Karpas-422 (cell line): ENCODE measurements around the gene FGD4. TPM values are rescaled to one million over a fixed set of nuclear protein-coding genes. Genes with fewer than 3 reads are reported as not detected.

Experiments
- DNase-seq: peaks from one replicate; pipeline ENCODE4 v3.0.0-alpha.2; 2015
- H2AFZ ChIP-seq: fragments of 200-600 bp; sonication (generic); 2 replicates; pipeline ENCODE4 v1.6.1; 2014; ENCODE audit warnings: antibody characterized with exemption, low read length, mixed read lengths
- H3K27ac ChIP-seq: fragments of 200-600 bp; sonication (generic); 2 replicates; pipeline ENCODE4 v1.5.1; 2014; ENCODE audit warnings: mild to moderate bottlenecking, low read length, moderate library complexity
- H3K27me3 ChIP-seq: fragments of 200-600 bp; sonication (generic); 2 replicates; pipeline ENCODE4 v1.6.1; 2014; ENCODE audit warnings: low read length, mixed read lengths
- H3K36me3 ChIP-seq: fragments of 200-600 bp; sonication (generic); 2 replicates; pipeline ENCODE4 v1.6.1; 2014; ENCODE audit warnings: low read length, mixed read lengths; ENCODE audit not compliant: insufficient read depth
- H3K4me1 ChIP-seq: fragments of 200-600 bp; sonication (generic); 2 replicates; pipeline ENCODE4 v1.6.1; 2014; ENCODE audit warnings: mild to moderate bottlenecking, low read length, mixed read lengths
- H3K4me2 ChIP-seq: fragments of 200-600 bp; sonication (generic); 2 replicates; pipeline ENCODE4 v1.6.1; 2014; ENCODE audit warnings: low read length, low read depth, mild to moderate bottlenecking; ENCODE audit not compliant: poor library complexity, severe bottlenecking
- H3K4me3 ChIP-seq: fragments of 200-600 bp; sonication (generic); 2 replicates; pipeline ENCODE4 v1.5.1; 2014; ENCODE audit warnings: mild to moderate bottlenecking, antibody characterized with exemption, low read length, mixed read lengths
- H3K79me2 ChIP-seq: fragments of 200-600 bp; sonication (generic); 2 replicates; pipeline ENCODE4 v1.6.1; 2014; ENCODE audit warnings: mild to moderate bottlenecking, low read length, mixed read lengths
- H3K9ac ChIP-seq: fragments of 200-600 bp; sonication (generic); 2 replicates; pipeline ENCODE4 v1.6.0; 2014; ENCODE audit warnings: low read length
- H3K9me2 ChIP-seq: fragments of 200-600 bp; sonication (generic), shearing (Covaris generic); replicated peaks from 2 replicates; pipeline ENCODE4 v1.6.0; 2014; ENCODE audit warnings: mild to moderate bottlenecking, low read length, moderate library complexity; ENCODE audit not compliant: insufficient read depth
- H3K9me3 ChIP-seq: fragments of 300-700, 200-600 bp; sonication (generic); 2 replicates; pipeline ENCODE4 v1.6.1; 2014; ENCODE audit warnings: low read length, mixed read lengths
- H4K20me1 ChIP-seq: fragments of 200-600 bp; sonication (generic); 2 replicates; pipeline ENCODE4 v1.6.1; 2014; ENCODE audit warnings: mild to moderate bottlenecking, antibody characterized with exemption, low read length, low read depth; ENCODE audit not compliant: insufficient read depth
- total RNA-seq: library from RNA; depleted of rRNA; stranded (reverse); fragments of >200 nt; shearing (Covaris generic); gene quantifications from 2 replicates; pipeline ENCODE4 v1.2.3, GENCODE V29; 2014; ENCODE audit warnings: low replicate concordance

FGD4 gene
- total RNA-seq, 1 experiment from 2014 or later: 0.11 TPM

GRCh38 chr12:32644431-32644830 is 245.1 kb downstream of the FGD4 start:
- Histone ChIP-seq H3K4me1 (no peaks in the 10 kb centered on the region), H2AFZ (no peak overlapping the region), H3K79me2 (no peaks in the 10 kb centered on the region), H3K4me3 (no peak overlapping the region), H3K9me2 (no peaks in the 10 kb centered on the region), H4K20me1 (no peaks in the 10 kb centered on the region), H3K4me2 (no peak overlapping the region), H3K9me3 (no peaks in the 10 kb centered on the region), H3K36me3 (no peaks in the 10 kb centered on the region), H3K27ac (no peak overlapping the region), H3K9ac (no peak overlapping the region), H3K27me3 (no peaks in the 10 kb centered on the region)
- DNase-seq: no peak

DNA sequence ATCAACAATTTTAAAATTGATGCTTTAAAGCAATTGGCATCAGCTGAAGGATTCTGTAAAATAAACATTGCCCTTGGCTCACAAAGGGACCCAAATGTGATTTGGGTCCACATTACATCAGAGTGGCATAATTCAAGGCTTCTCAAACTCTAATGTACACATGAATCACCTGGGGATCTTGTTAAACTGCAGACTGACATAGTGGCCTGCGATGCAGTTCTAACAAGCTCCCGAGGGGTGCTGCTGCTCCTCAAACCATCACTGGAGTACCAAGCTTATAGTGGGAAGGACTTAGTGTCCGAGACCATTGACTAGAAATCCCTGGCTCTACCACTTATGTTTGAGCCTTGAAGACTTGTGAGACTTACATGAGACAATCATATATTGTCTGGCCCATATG is 247.9 kb downstream of the FGD4 start:
- Histone ChIP-seq H3K4me3 (no peak overlapping the region), H3K4me2 (no peak overlapping the region), H3K27me3 (no peaks in the 10 kb centered on the region), H3K9me3 (no peaks in the 10 kb centered on the region), H2AFZ (no peak overlapping the region), H3K9me2 (no peaks in the 10 kb centered on the region), H3K4me1 (no peaks in the 10 kb centered on the region), H3K9ac (no peak overlapping the region), H4K20me1 (no peaks in the 10 kb centered on the region), H3K79me2 (no peaks in the 10 kb centered on the region), H3K27ac (no peak overlapping the region), H3K36me3 (no peaks in the 10 kb centered on the region)
- no peak for DNase-seq

DNA sequence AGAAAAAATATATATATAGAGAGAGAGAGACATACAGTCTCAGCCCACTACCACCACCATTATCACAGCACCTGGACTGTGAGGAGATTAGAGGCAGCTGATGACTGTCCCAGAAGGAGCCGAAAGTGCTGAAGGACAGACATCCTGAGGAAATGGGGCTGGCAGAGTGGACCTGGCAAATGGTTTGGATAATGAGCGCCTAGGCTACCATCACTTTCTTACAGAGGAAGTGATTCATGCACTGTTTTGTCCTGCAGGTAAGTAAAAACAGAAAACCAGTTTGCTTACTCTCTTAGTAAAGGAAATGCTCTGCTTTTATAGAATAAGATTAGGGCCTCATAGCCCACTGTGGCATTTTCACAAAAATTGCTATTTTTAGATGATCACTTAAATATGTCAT is 251.2 kb downstream of the FGD4 start:
- no peak overlapping the region for H3K4me3 ChIP-seq
- no peaks in the 10 kb centered on the region for H3K9me3 ChIP-seq
- H3K4me2 ChIP-seq: no peak overlapping the region
- H4K20me1 ChIP-seq: no peaks in the 10 kb centered on the region
- H3K27me3 ChIP-seq: no peaks in the 10 kb centered on the region
- H3K79me2 ChIP-seq: no peaks in the 10 kb centered on the region
- no peaks in the 10 kb centered on the region for H3K36me3 ChIP-seq
- H3K9me2 ChIP-seq: no peaks in the 10 kb centered on the region
- no peaks in the 10 kb centered on the region for H3K4me1 ChIP-seq
- no peak overlapping the region for H2AFZ ChIP-seq
- no peak for DNase-seq
- H3K27ac ChIP-seq: no peak overlapping the region
- no peak overlapping the region for H3K9ac ChIP-seq

- no peaks in the 10 kb centered on the region for H3K9me3 ChIP-seq
- H3K9me2 ChIP-seq: no peaks in the 10 kb centered on the region
- no peak overlapping the region for H3K9ac ChIP-seq
- DNase-seq: no peak
- H2AFZ ChIP-seq: no peak overlapping the region
- no peaks in the 10 kb centered on the region for H3K4me1 ChIP-seq
- H4K20me1 ChIP-seq: no peaks in the 10 kb centered on the region
- H3K4me2 ChIP-seq: no peak overlapping the region
- H3K36me3 ChIP-seq: no peaks in the 10 kb centered on the region
- no peak overlapping the region for H3K27ac ChIP-seq
- H3K27me3 ChIP-seq: no peaks in the 10 kb centered on the region
- no peak overlapping the region for H3K4me3 ChIP-seq
- H3K79me2 ChIP-seq: no peaks in the 10 kb centered on the region
Observed at GRCh38 chr12:32651151-32651955, 252.0 kb downstream of the FGD4 start.

DNA sequence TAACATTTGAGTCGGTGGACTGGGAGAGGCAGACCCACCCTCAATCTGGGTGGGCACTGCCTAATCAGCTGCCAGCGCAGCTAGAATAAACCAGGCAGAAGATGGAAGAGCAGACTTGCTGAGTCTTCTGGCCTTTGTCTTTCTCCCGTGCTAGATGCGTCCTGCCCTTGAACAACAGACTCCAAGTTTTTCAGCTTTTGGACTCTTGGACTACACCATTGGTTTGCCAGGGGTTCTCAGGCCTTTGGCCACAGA is 252.5 kb downstream of the FGD4 start:
- H3K4me1 ChIP-seq: no peaks in the 10 kb centered on the region
- no peak overlapping the region for H3K27ac ChIP-seq
- H3K27me3 ChIP-seq: no peaks in the 10 kb centered on the region
- no peaks in the 10 kb centered on the region for H3K9me2 ChIP-seq
- no peaks in the 10 kb centered on the region for H4K20me1 ChIP-seq
- H3K79me2 ChIP-seq: no peaks in the 10 kb centered on the region
- no peak for DNase-seq
- no peak overlapping the region for H2AFZ ChIP-seq
- H3K36me3 ChIP-seq: no peaks in the 10 kb centered on the region
- no peak overlapping the region for H3K4me2 ChIP-seq
- no peak overlapping the region for H3K4me3 ChIP-seq
- H3K9ac ChIP-seq: no peak overlapping the region
- no peaks in the 10 kb centered on the region for H3K9me3 ChIP-seq

- H3K9ac ChIP-seq: no peak overlapping the region
- H3K79me2 ChIP-seq: no peaks in the 10 kb centered on the region
- no peaks in the 10 kb centered on the region for H4K20me1 ChIP-seq
- H3K9me2 ChIP-seq: no peaks in the 10 kb centered on the region
- no peak overlapping the region for H3K4me2 ChIP-seq
- no peaks in the 10 kb centered on the region for H3K27me3 ChIP-seq
- H3K4me3 ChIP-seq: no peak overlapping the region
- DNase-seq: no peak
- no peaks in the 10 kb centered on the region for H3K4me1 ChIP-seq
- no peak overlapping the region for H2AFZ ChIP-seq
- H3K36me3 ChIP-seq: no peaks in the 10 kb centered on the region
- no peaks in the 10 kb centered on the region for H3K9me3 ChIP-seq
- H3K27ac ChIP-seq: no peak overlapping the region
Observed at GRCh38 chr12:32659908-32660440, 260.6 kb downstream of the FGD4 start.

DNA sequence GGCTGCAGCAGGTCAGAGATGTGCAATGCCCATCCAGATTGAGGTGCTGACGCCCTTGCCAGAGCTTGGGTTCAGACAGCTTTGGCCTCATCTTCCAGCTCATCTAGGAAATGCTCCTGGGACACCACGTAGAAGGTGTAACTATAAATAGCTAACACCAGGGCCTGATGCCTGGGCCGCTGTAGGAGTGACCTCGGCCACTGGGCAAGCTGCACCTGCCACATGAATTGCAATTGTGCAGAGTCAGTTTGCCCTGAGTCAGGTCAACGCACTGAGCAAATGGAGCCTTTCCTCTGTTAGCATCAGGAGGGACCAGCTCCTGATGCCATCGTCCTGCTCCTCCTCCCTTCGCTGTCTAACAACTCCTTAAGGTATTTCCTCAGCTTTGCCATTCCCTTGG is 262.3 kb downstream of the FGD4 start:
- Histone ChIP-seq H3K79me2 (no peaks in the 10 kb centered on the region), H3K27me3 (no peaks in the 10 kb centered on the region), H3K27ac (no peak overlapping the region), H3K9ac (no peak overlapping the region), H4K20me1 (no peaks in the 10 kb centered on the region), H3K4me1 (no peaks in the 10 kb centered on the region), H3K36me3 (no peaks in the 10 kb centered on the region), H3K4me2 (no peak overlapping the region), H3K9me2 (no peaks in the 10 kb centered on the region), H2AFZ (no peak overlapping the region), H3K9me3 (no peaks in the 10 kb centered on the region), H3K4me3 (no peak overlapping the region)
- no peak for DNase-seq

DNA sequence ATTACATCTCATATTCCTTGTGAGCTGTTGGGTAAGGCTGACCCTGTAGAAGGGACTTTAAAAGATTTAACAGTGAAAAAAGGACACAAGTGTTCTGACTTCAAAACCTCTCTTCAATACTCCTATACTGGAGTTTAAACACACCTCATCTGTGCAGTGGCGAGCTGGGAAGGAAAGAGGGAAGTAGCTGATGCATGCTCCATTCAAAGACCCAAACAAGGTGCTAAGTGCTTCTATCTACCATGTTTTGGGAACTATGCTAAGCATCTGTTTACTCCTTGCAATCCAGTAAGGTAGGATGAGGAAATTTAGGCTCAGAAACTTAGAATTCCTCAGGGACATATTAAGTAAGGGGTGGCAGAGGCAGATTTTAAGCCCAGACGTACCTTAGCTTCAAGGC is 263.3 kb downstream of the FGD4 start:
- H3K9me2 ChIP-seq: no peaks in the 10 kb centered on the region
- H3K27me3 ChIP-seq: no peaks in the 10 kb centered on the region
- H3K27ac ChIP-seq: no peak overlapping the region
- H3K36me3 ChIP-seq: no peaks in the 10 kb centered on the region
- no peak overlapping the region for H3K9ac ChIP-seq
- H3K4me3 ChIP-seq: no peak overlapping the region
- H3K9me3 ChIP-seq: no peaks in the 10 kb centered on the region
- H3K4me2 ChIP-seq: no peak overlapping the region
- no peak for DNase-seq
- H3K4me1 ChIP-seq: no peaks in the 10 kb centered on the region
- no peak overlapping the region for H2AFZ ChIP-seq
- H3K79me2 ChIP-seq: no peaks in the 10 kb centered on the region
- no peaks in the 10 kb centered on the region for H4K20me1 ChIP-seq
